HCT116 (cell line): Measurements from ENCODE around the gene EEFSEC. TPM values are rescaled to one million over a fixed set of nuclear protein-coding genes. Genes with fewer than 3 reads are reported as not detected.

Source experiments
- ATAC-seq: fragments of 200-7000 bp; cut with Tn5 transposase; 2 replicates; pipeline ENCODE4 v1.9.1; 2020; ENCODE audit warnings: mild to moderate bottlenecking, moderate library complexity
- BruUV-seq: library from RNA; stranded (reverse); fragments of 400-500 nt; replicated peaks from 2 replicates; lab custom pipeline; 2021; lab: Mats Ljungman, UMichigan
- CTCF ChIA-PET: fragments of 300-600 bp; sonication (Branson Sonifier 250); formaldehyde crosslinking; loops from one replicate; lab custom pipeline; 2021; ENCODE audit warnings: antibody characterized with exemption; lab: Charles Lee
- POLR2A ChIA-PET: fragments of 300-600, 350-600 bp; sonication (Branson Sonifier 250); formaldehyde crosslinking; loops from one replicate; lab custom pipeline; 2021; ENCODE audit warnings: antibody characterized with exemption; lab: Charles Lee
- RAD21 ChIA-PET, 2 experiments: fragments of 300-600 bp; sonication (Branson Sonifier 250); formaldehyde crosslinking; loops; one replicate each; lab custom pipeline; 2023; ENCODE audit warnings: low total read pairs in 2 of 2; ENCODE audit not compliant: uncharacterized antibody in 2 of 2, unreplicated experiment in 2 of 2, low non-redundant PET in 1 of 2; lab: Charles Lee
- DNase-seq: peaks from one replicate; pipeline ENCODE4 v3.0.0-alpha.2; 2010; ENCODE audit warnings: low read depth, low spot score
- H2AFZ ChIP-seq: fragments of 200-600 bp; shearing (Covaris generic), sonication (generic); 2 replicates; pipeline ENCODE4 v1.6.1; 2017; ENCODE audit warnings: low read depth, mixed run types, mixed read lengths, antibody characterized with exemption, low read length; ENCODE audit not compliant: poor library complexity, severe bottlenecking
- H3K27ac ChIP-seq: 2 replicates; pipeline ENCODE4 v1.5.1; 2012; ENCODE audit warnings: low read depth, low read length
- H3K27me3 ChIP-seq: fragments of 200-600 bp; sonication (generic); 2 replicates; pipeline ENCODE4 v1.6.1; 2016; ENCODE audit warnings: mixed run types, low read length, mixed read lengths; ENCODE audit not compliant: insufficient read depth
- H3K36me3 ChIP-seq, 2 experiments: fragments of 200-500 bp in 1 of 2; fragments of 200-600 bp in 1 of 2; sonication (Bioruptor generic) in 1 of 2; sonication (generic) in 1 of 2; 2 replicates each; pipeline versions ENCODE4 v1.5.1 to v1.6.1; 2014 to 2016; ENCODE audit warnings: low read length in 2 of 2, inconsistent platforms in 1 of 2, mixed read lengths in 1 of 2, mixed run types in 1 of 2; ENCODE audit not compliant: insufficient read depth in 2 of 2, control insufficient read depth in 1 of 2
- H3K4me1 ChIP-seq, 2 experiments: fragments of 200-600 bp in 1 of 2; sonication (generic) in 1 of 2; 2 replicates each; pipeline versions ENCODE4 v1.5.1 to v1.6.1; 2012 to 2017; ENCODE audit warnings: low read length in 2 of 2, inconsistent platforms in 1 of 2, mild to moderate bottlenecking in 1 of 2, mixed read lengths in 1 of 2, mixed run types in 1 of 2, moderate library complexity in 1 of 2; ENCODE audit not compliant: insufficient read depth in 2 of 2, control insufficient read depth in 1 of 2
- H3K4me2 ChIP-seq: fragments of 200-600 bp; sonication (generic); 2 replicates; pipeline ENCODE4 v1.6.1; 2017; ENCODE audit warnings: mixed run types, low read length, mixed read lengths
- H3K4me3 ChIP-seq, 2 experiments: fragments of 200-600 bp in 1 of 2; sonication (generic) in 1 of 2; replicated peaks in 1 of 2; 2 replicates each; pipeline ENCODE4 v1.5.1; 2011 to 2016; ENCODE audit warnings: low read length in 2 of 2, control low read depth in 1 of 2, low read depth in 1 of 2, mild to moderate bottlenecking in 1 of 2, mixed read lengths in 1 of 2, mixed run types in 1 of 2
- H3K79me2 ChIP-seq: fragments of 200-600 bp; sonication (generic); 2 replicates; pipeline ENCODE4 v1.6.1; 2017; ENCODE audit warnings: mild to moderate bottlenecking, mixed run types, low read length, moderate library complexity, mixed read lengths; ENCODE audit not compliant: insufficient read depth
- H3K9ac ChIP-seq: fragments of 200-600 bp; sonication (generic); 2 replicates; pipeline ENCODE4 v1.6.1; 2016; ENCODE audit warnings: low read length, mixed read lengths
- H3K9me2 ChIP-seq: fragments of 200-600 bp; sonication (generic), shearing (Covaris generic); 2 replicates; pipeline ENCODE4 v1.6.1; 2017; ENCODE audit warnings: mixed run types, mild to moderate bottlenecking, moderate library complexity; ENCODE audit not compliant: insufficient read depth
- H3K9me3 ChIP-seq, 2 experiments: fragments of 200-500 bp in 1 of 2; fragments of 200-600 bp in 1 of 2; sonication (Bioruptor generic) in 1 of 2; sonication (generic) in 1 of 2; 2 replicates each; pipeline ENCODE4 v1.6.1; 2014 to 2017; ENCODE audit warnings: low read length in 2 of 2, mixed read lengths in 2 of 2, inconsistent platforms in 1 of 2, low read depth in 1 of 2, mild to moderate bottlenecking in 1 of 2, mixed run types in 1 of 2, moderate library complexity in 1 of 2; ENCODE audit not compliant: control insufficient read depth in 1 of 2, insufficient read depth in 1 of 2
- H4K20me1 ChIP-seq: fragments of 200-600 bp; sonication (generic), shearing (Covaris generic); 2 replicates; pipeline ENCODE4 v1.6.1; 2017; ENCODE audit warnings: mixed run types, mild to moderate bottlenecking, moderate library complexity; ENCODE audit not compliant: insufficient read depth
- ATF3 ChIP-seq: IDR thresholded peaks from 2 replicates; pipeline ENCODE4 v1.6.1; 2012
- CBX3 ChIP-seq: IDR thresholded peaks from 2 replicates; pipeline ENCODE4 v1.6.1; 2012; ENCODE audit warnings: low read depth
- CEBPB ChIP-seq: IDR thresholded peaks from 2 replicates; pipeline ENCODE4 v1.6.1; 2012; ENCODE audit warnings: low read depth
- CTCF ChIP-seq, 3 experiments: fragments of 200-600 bp in 1 of 3; sonication (generic) in 1 of 3; IDR thresholded peaks in 2 of 3; conservative IDR thresholded peaks in 1 of 3; 2 replicates each; pipeline ENCODE4 v1.5.1; 2012 to 2017; ENCODE audit warnings: low read depth in 2 of 3, low read length in 2 of 3, antibody characterized with exemption in 1 of 3, borderline replicate concordance in 1 of 3, control low read depth in 1 of 3, mild to moderate bottlenecking in 1 of 3, mixed read lengths in 1 of 3, mixed run types in 1 of 3, moderate library complexity in 1 of 3; ENCODE audit not compliant: insufficient read depth in 1 of 3
- JUND ChIP-seq: IDR thresholded peaks from 2 replicates; pipeline ENCODE4 v1.6.1; 2012
- MAX ChIP-seq: IDR thresholded peaks from 2 replicates; pipeline ENCODE4 v1.6.1; 2012
- SIN3A ChIP-seq: IDR thresholded peaks from 2 replicates; pipeline ENCODE4 v1.6.1; 2012; ENCODE audit warnings: low read depth
- SP1 ChIP-seq: IDR thresholded peaks from 2 replicates; pipeline ENCODE4 v1.6.1; 2012; ENCODE audit warnings: low read depth
- TCF7L2 ChIP-seq: IDR thresholded peaks from 2 replicates; pipeline ENCODE4 v1.7.0; 2011; ENCODE audit warnings: borderline replicate concordance, inconsistent platforms; ENCODE audit not compliant: insufficient read depth, insufficient read length; ENCODE audit errors: extremely low read depth
- ZBTB33 ChIP-seq: IDR thresholded peaks from 2 replicates; pipeline ENCODE4 v1.6.1; 2011; ENCODE audit warnings: mild to moderate bottlenecking, low read length, moderate library complexity; ENCODE audit not compliant: insufficient replicate concordance; ENCODE audit errors: extremely low read depth
- ZFX ChIP-seq: fragments of 450-650 bp; IDR thresholded peaks from 2 replicates; pipeline ENCODE4 v1.6.1; 2017
- intact Hi-C: fragments of 100-400 bp; cut with micrococcal nuclease; formaldehyde crosslinking; loops from 2 replicates; pipeline ENCODE4 v1.10.0; 2022
- total RNA-seq: library from RNA; stranded (reverse); gene quantifications from one replicate; pipeline ENCODE4 v1.2.1, GENCODE V29; 2021; ENCODE audit not compliant: unreplicated experiment

EEFSEC gene
- total RNA-seq, 1 experiment from 2014 or later = 16.1 TPM

GRCh38 chr3:128410669-128411573, 257.6 kb downstream of the EEFSEC start:
- Histone ChIP-seq H3K36me3 (no peaks in the 10 kb centered on the region), H3K9me3 (no peaks in the 10 kb centered on the region), H3K9ac (no peak overlapping the region), H2AFZ (no peak overlapping the region), H3K27ac (no peak overlapping the region), H3K4me1 (peaks cover 10 to 30% of the 10 kb centered on the region in 2 experiments), H3K79me2 (no peaks in the 10 kb centered on the region), H3K4me2 (no peak overlapping the region), H3K9me2 (no peaks in the 10 kb centered on the region), H3K27me3 (peaks cover 11% of the 10 kb centered on the region; the same call in 1 of the 2 replicates), H3K4me3 (no peak overlapping the region), H4K20me1 (no peaks in the 10 kb centered on the region)
- CTCF ChIA-PET = no interaction called here
- DNase-seq = no peak
- no TSS peak for BruUV-seq
- no peak for ATAC-seq
- TF ChIP-seq CBX3 (no peak), SIN3A (no peak), JUND (no peak), ZFX (no peak), TCF7L2 (no peak), CEBPB (no peak), ATF3 (no peak), MAX (no peak)
- POLR2A ChIA-PET = no interaction called here
- intact Hi-C loops = no loop called here
- RAD21 ChIA-PET = no interaction called here

- RAD21 ChIA-PET = no interaction called here
- Histone ChIP-seq H3K79me2 (no peaks in the 10 kb centered on the region), H3K27ac (no peak overlapping the region), H3K4me1 (peaks cover 17 to 37% of the 10 kb centered on the region in 2 experiments), H3K9me3 (no peaks in the 10 kb centered on the region), H4K20me1 (no peaks in the 10 kb centered on the region; the same call in 1 of the 2 replicates), H3K27me3 (peaks cover 11% of the 10 kb centered on the region; the same call in 1 of the 2 replicates), H3K9me2 (no peaks in the 10 kb centered on the region), H3K4me2 (no peak overlapping the region), H3K9ac (no peak overlapping the region), H3K4me3 (no peak overlapping the region), H2AFZ (no peak overlapping the region), H3K36me3 (no peaks in the 10 kb centered on the region)
- intact Hi-C loops = no loop called here
- CTCF ChIA-PET = no interaction called here
- no TSS peak for BruUV-seq
- POLR2A ChIA-PET = no interaction called here
- DNase-seq (no peak), ATAC-seq (no peak)
- no peak for TF ChIP-seq CTCF (IDR thresholded peaks at IDR 0.05 in 2 of 3, conservative IDR thresholded peaks at IDR 0.05 in 1 of 3; ENCODE audit: borderline replicate concordance in 1 of 3, insufficient read depth in 1 of 3, low read depth in 2 of 3, low read length in 2 of 3)
- no peak for TF ChIP-seq ATF3
- TF ChIP-seq SP1 = no peak
- no peak for TF ChIP-seq ZBTB33
Measured at GRCh38 chr3:128411574-128412064, 258.3 kb downstream of the EEFSEC start.
